Stimulated activated effector memory CD8-positive, alpha-beta T cell treated with anti-CD3 and anti-CD28 coated beads, Interleukin-12 subunit alpha, Interleukin-12 subunit beta, amount 100 ng/mL, for 72 hours (primary cell): Measurements from ENCODE around the gene ZNF532.

Source experiments
- ATAC-seq: fragments of 150-1000 bp; cut with Tn5 transposase; 2 replicates; pipeline ENCODE4 v1.10.0; 2021
- DNase-seq, 2 donors: peaks; one replicate each; pipeline ENCODE4 v3.0.0; 2021 to 2022; ENCODE audit warnings: low spot score in 2 of 2
- H3K27ac Mint-ChIP-seq: one replicate; pipeline ENCODE4 v1.8.0; 2022; ENCODE audit warnings: mild to moderate bottlenecking, mixed read lengths
- H3K36me3 Mint-ChIP-seq: one replicate; pipeline ENCODE4 v1.8.0; 2022; ENCODE audit warnings: mild to moderate bottlenecking, mixed read lengths
- H3K4me1 Mint-ChIP-seq: one replicate; pipeline ENCODE4 v1.8.0; 2022; ENCODE audit warnings: mixed read lengths
- H3K4me3 Mint-ChIP-seq: one replicate; pipeline ENCODE4 v1.8.0; 2022; ENCODE audit warnings: mild to moderate bottlenecking, mixed read lengths
- H3K9me3 Mint-ChIP-seq: one replicate; pipeline ENCODE4 v1.8.0; 2022; ENCODE audit warnings: mixed read lengths

Gene ZNF532

GRCh38 chr18:58997811-58998337 is 133.2 kb downstream of the ZNF532 start:
- Mint-ChIP-seq H3K27ac (no peak overlapping the region), H3K4me1 (no peaks in the 10 kb centered on the region), H3K4me3 (no peak overlapping the region), H3K36me3 (no peaks in the 10 kb centered on the region), H3K9me3 (no peaks in the 10 kb centered on the region)
- DNase-seq (no peak), ATAC-seq (no peak)

- Mint-ChIP-seq H3K36me3 (no peaks in the 10 kb centered on the region), H3K27ac (no peak overlapping the region), H3K9me3 (no peaks in the 10 kb centered on the region), H3K4me3 (no peak overlapping the region), H3K4me1 (no peaks in the 10 kb centered on the region)
- no peak for DNase-seq
- ATAC-seq = no peak
Observed at GRCh38 chr18:58998401-58999203, 133.9 kb downstream of the ZNF532 start.

- no peak overlapping the region for H3K4me3 Mint-ChIP-seq
- H3K27ac Mint-ChIP-seq = no peak overlapping the region
- no peak for DNase-seq
- H3K36me3 Mint-ChIP-seq = no peaks in the 10 kb centered on the region
- no peaks in the 10 kb centered on the region for H3K4me1 Mint-ChIP-seq
- ATAC-seq = no peak
- H3K9me3 Mint-ChIP-seq = no peaks in the 10 kb centered on the region
Observed at GRCh38 chr18:59001166-59001565, 136.5 kb downstream of the ZNF532 start.

GRCh38 chr18:59001721-59002120 is 137.0 kb downstream of the ZNF532 start:
- no peak for ATAC-seq
- Mint-ChIP-seq H3K36me3 (no peaks in the 10 kb centered on the region), H3K4me1 (no peaks in the 10 kb centered on the region), H3K27ac (no peak overlapping the region), H3K4me3 (no peak overlapping the region), H3K9me3 (no peaks in the 10 kb centered on the region)
- no peak for DNase-seq

GRCh38 chr18:59002974-59003594 is 138.4 kb downstream of the ZNF532 start:
- Mint-ChIP-seq H3K27ac (no peak overlapping the region), H3K9me3 (no peaks in the 10 kb centered on the region), H3K4me3 (no peak overlapping the region), H3K36me3 (no peaks in the 10 kb centered on the region), H3K4me1 (no peaks in the 10 kb centered on the region)
- no peak for ATAC-seq
- no peak for DNase-seq

GRCh38 chr18:59005262-59005661 is 140.6 kb downstream of the ZNF532 start:
- ATAC-seq (no peak), DNase-seq (no peak)
- Mint-ChIP-seq H3K9me3 (no peaks in the 10 kb centered on the region), H3K36me3 (no peaks in the 10 kb centered on the region), H3K27ac (no peak overlapping the region), H3K4me3 (no peak overlapping the region), H3K4me1 (no peaks in the 10 kb centered on the region)

GRCh38 chr18:59006461-59007067 is 141.9 kb downstream of the ZNF532 start:
- DNase-seq = no peak
- Mint-ChIP-seq H3K9me3 (no peaks in the 10 kb centered on the region), H3K36me3 (no peaks in the 10 kb centered on the region), H3K4me3 (no peak overlapping the region), H3K27ac (no peak overlapping the region), H3K4me1 (no peaks in the 10 kb centered on the region)
- no peak for ATAC-seq

GRCh38 chr18:59008302-59008974 is 143.8 kb downstream of the ZNF532 start:
- Mint-ChIP-seq H3K9me3 (peaks cover 1% of the 10 kb centered on the region), H3K36me3 (no peaks in the 10 kb centered on the region), H3K4me3 (no peak overlapping the region), H3K27ac (no peak overlapping the region), H3K4me1 (no peaks in the 10 kb centered on the region)
- DNase-seq (no peak), ATAC-seq (no peak)

GRCh38 chr18:59009846-59010245 is 145.2 kb downstream of the ZNF532 start:
- H3K4me3 Mint-ChIP-seq = no peak overlapping the region
- H3K27ac Mint-ChIP-seq = no peak overlapping the region
- DNase-seq (no peak), ATAC-seq (no peak)
- H3K9me3 Mint-ChIP-seq = peaks cover 4% of the 10 kb centered on the region
- no peaks in the 10 kb centered on the region for H3K4me1 Mint-ChIP-seq
- no peaks in the 10 kb centered on the region for H3K36me3 Mint-ChIP-seq

GRCh38 chr18:59011289-59011688 is 146.6 kb downstream of the ZNF532 start:
- DNase-seq (no peak), ATAC-seq (no peak)
- Mint-ChIP-seq H3K27ac (no peak overlapping the region), H3K36me3 (no peaks in the 10 kb centered on the region), H3K4me3 (no peak overlapping the region), H3K9me3 (peaks cover 4% of the 10 kb centered on the region), H3K4me1 (no peaks in the 10 kb centered on the region)

- Mint-ChIP-seq H3K36me3 (no peaks in the 10 kb centered on the region), H3K9me3 (peaks cover 4% of the 10 kb centered on the region), H3K4me3 (no peak overlapping the region), H3K27ac (no peak overlapping the region), H3K4me1 (no peaks in the 10 kb centered on the region)
- DNase-seq (no peak), ATAC-seq (no peak)
Observed at GRCh38 chr18:59011786-59012185, 147.1 kb downstream of the ZNF532 start.

GRCh38 chr18:59012815-59013705 is 148.4 kb downstream of the ZNF532 start:
- DNase-seq (no peak), ATAC-seq (no peak)
- Mint-ChIP-seq H3K4me1 (no peaks in the 10 kb centered on the region), H3K27ac (no peak overlapping the region), H3K9me3 (peaks cover 8% of the 10 kb centered on the region), H3K4me3 (no peak overlapping the region), H3K36me3 (no peaks in the 10 kb centered on the region)

GRCh38 chr18:59013744-59014143 is 149.1 kb downstream of the ZNF532 start:
- ATAC-seq (no peak), DNase-seq (no peak)
- H3K4me3 Mint-ChIP-seq = no peak overlapping the region
- no peaks in the 10 kb centered on the region for H3K4me1 Mint-ChIP-seq
- no peak overlapping the region for H3K27ac Mint-ChIP-seq
- H3K36me3 Mint-ChIP-seq = no peaks in the 10 kb centered on the region
- peaks cover 10% of the 10 kb centered on the region for H3K9me3 Mint-ChIP-seq

GRCh38 chr18:59015531-59016152 is 151.0 kb downstream of the ZNF532 start:
- Mint-ChIP-seq H3K4me3 (no peak overlapping the region), H3K4me1 (no peaks in the 10 kb centered on the region), H3K36me3 (no peaks in the 10 kb centered on the region), H3K27ac (no peak overlapping the region), H3K9me3 (peaks cover 10% of the 10 kb centered on the region)
- ATAC-seq (no peak), DNase-seq (no peak)
